IMR-90 (cell line): ENCODE measurements around the gene ASF1B. TPM values are rescaled to one million over a fixed set of nuclear protein-coding genes. Genes with fewer than 3 reads are reported as not detected.

Source experiments
- ATAC-seq: fragments of 200-7000 bp; cut with Tn5 transposase; 2 replicates; pipeline ENCODE4 v1.9.1; 2020; ENCODE audit warnings: low read depth, mild to moderate bottlenecking, moderate library complexity
- BruUV-seq: library from RNA; stranded (reverse); fragments of 400-500 nt; replicated peaks from 2 replicates; lab custom pipeline; 2021; lab: Mats Ljungman, UMichigan
- CTCF ChIA-PET: fragments of 300-600 bp; formaldehyde crosslinking; extraction: SDS; loops from one replicate; lab custom pipeline; 2021; ENCODE audit warnings: antibody characterized with exemption; lab: Yijun Ruan, JAX
- POLR2A ChIA-PET: fragments of 300-600 bp; sonication (Branson Sonifier 250); formaldehyde crosslinking; loops from one replicate; lab custom pipeline; 2022; ENCODE audit warnings: antibody characterized with exemption; ENCODE audit not compliant: unreplicated experiment; lab: Charles Lee
- DNase-seq: peaks from one replicate; pipeline ENCODE4 v3.0.0; 2013
- H2AFZ ChIP-seq: replicated peaks from 2 replicates; pipeline ENCODE3; 2013; ENCODE audit warnings: low read length, mild to moderate bottlenecking; ENCODE audit not compliant: poor library complexity
- H2AK5ac ChIP-seq: 2 replicates; pipeline ENCODE4 v1.6.1; 2013; ENCODE audit warnings: low read depth, low read length, inconsistent platforms
- H2AK9ac ChIP-seq: replicated peaks from 2 replicates; pipeline ENCODE3; 2013; ENCODE audit warnings: mild to moderate bottlenecking, low read depth, low read length, moderate library complexity; ENCODE audit not compliant: poor library complexity
- H2BK120ac ChIP-seq: 2 replicates; pipeline ENCODE4 v1.6.1; 2013; ENCODE audit warnings: low read depth, low read length, inconsistent platforms
- H2BK15ac ChIP-seq: 3 replicates; pipeline ENCODE4 v1.6.1; 2013; ENCODE audit warnings: low read depth, low read length, inconsistent platforms
- H2BK20ac ChIP-seq: 2 replicates; pipeline ENCODE4 v1.6.1; 2013; ENCODE audit warnings: low read depth, mild to moderate bottlenecking, inconsistent platforms, low read length, moderate library complexity
- H2BK5ac ChIP-seq: 2 replicates; pipeline ENCODE4 v1.6.1; 2013; ENCODE audit warnings: mild to moderate bottlenecking, low read depth, low read length, inconsistent platforms; ENCODE audit not compliant: poor library complexity, severe bottlenecking
- H3K14ac ChIP-seq: replicated peaks from 2 replicates; pipeline ENCODE4 v1.6.1; 2013; ENCODE audit warnings: low read depth, low read length, inconsistent platforms
- H3K18ac ChIP-seq: 2 replicates; pipeline ENCODE4 v1.6.1; 2013; ENCODE audit warnings: low read depth, low read length, control low read depth
- H3K23ac ChIP-seq: 2 replicates; pipeline ENCODE4 v1.6.1; 2013; ENCODE audit warnings: low read depth, low read length, inconsistent platforms
- H3K27ac ChIP-seq: 2 replicates; pipeline ENCODE4 v1.5.1; 2013; ENCODE audit warnings: mild to moderate bottlenecking, control low read depth, low read length; ENCODE audit not compliant: insufficient read depth
- H3K27me3 ChIP-seq: 2 replicates; pipeline ENCODE4 v1.6.1; 2013; ENCODE audit warnings: low read length; ENCODE audit not compliant: control insufficient read depth, insufficient read depth
- H3K36me3 ChIP-seq: 2 replicates; pipeline ENCODE4 v1.6.1; 2013; ENCODE audit warnings: low read length, mixed read lengths; ENCODE audit not compliant: control insufficient read depth, insufficient read depth
- H3K4ac ChIP-seq: 2 replicates; pipeline ENCODE4 v1.6.1; 2013; ENCODE audit warnings: low read depth, low read length, inconsistent platforms
- H3K4me1 ChIP-seq: 2 replicates; pipeline ENCODE4 v1.6.1; 2013; ENCODE audit warnings: low read length, mixed read lengths; ENCODE audit not compliant: control insufficient read depth, insufficient read depth
- H3K4me2 ChIP-seq: 2 replicates; pipeline ENCODE4 v1.6.1; 2013; ENCODE audit warnings: low read depth, mild to moderate bottlenecking, control low read depth, low read length, moderate library complexity
- H3K4me3 ChIP-seq: 2 replicates; pipeline ENCODE4 v1.5.1; 2013; ENCODE audit warnings: low read depth, mild to moderate bottlenecking, control low read depth, low read length, moderate library complexity; ENCODE audit not compliant: insufficient read depth
- H3K56ac ChIP-seq: 2 replicates; pipeline ENCODE4 v1.6.1; 2013; ENCODE audit warnings: low read length, inconsistent platforms; ENCODE audit not compliant: insufficient read depth; ENCODE audit errors: extremely low read depth
- H3K79me1 ChIP-seq, 2 experiments: 2 replicates each; pipeline ENCODE4 v1.6.1; 2013; ENCODE audit warnings: low read length in 2 of 2, inconsistent platforms in 1 of 2, low read depth in 1 of 2
- H3K9ac ChIP-seq: 2 replicates; pipeline ENCODE4 v1.6.1; 2013; ENCODE audit warnings: low read depth, low read length, control low read depth
- H3K9me1 ChIP-seq: 2 replicates; pipeline ENCODE4 v1.6.1; 2013; ENCODE audit warnings: low read length, inconsistent platforms; ENCODE audit not compliant: insufficient read depth
- H3K9me3 ChIP-seq: 2 replicates; pipeline ENCODE4 v1.6.1; 2013; ENCODE audit warnings: low read length; ENCODE audit not compliant: control insufficient read depth, insufficient read depth
- H4K20me1 ChIP-seq: 2 replicates; pipeline ENCODE4 v1.6.1; 2013; ENCODE audit warnings: low read length, inconsistent platforms; ENCODE audit not compliant: insufficient read depth
- H4K5ac ChIP-seq: 2 replicates; pipeline ENCODE4 v1.6.1; 2013; ENCODE audit warnings: mild to moderate bottlenecking, low read depth, low read length, control low read depth
- H4K8ac ChIP-seq, 2 experiments: 2 replicates each; pipeline ENCODE4 v1.6.1; 2013; ENCODE audit warnings: low read depth in 2 of 2, low read length in 2 of 2, control low read depth in 1 of 2, inconsistent platforms in 1 of 2
- H4K91ac ChIP-seq: 2 replicates; pipeline ENCODE4 v1.6.1; 2013; ENCODE audit warnings: low read depth, low read length, inconsistent platforms; ENCODE audit not compliant: insufficient read depth
- BHLHE40 ChIP-seq: fragments of 150-350 bp; IDR thresholded peaks from 2 replicates; pipeline ENCODE4 v1.6.1; 2016; ENCODE audit warnings: mild to moderate bottlenecking, low read depth, low read length
- CEBPB ChIP-seq: IDR thresholded peaks from 2 replicates; pipeline ENCODE4 v1.6.1; 2012; ENCODE audit warnings: low read depth, low read length, improper control_type of control experiment
- CHD1 ChIP-seq: IDR thresholded peaks from 2 replicates; pipeline ENCODE4 v1.6.1; 2012; ENCODE audit warnings: low read depth, low read length, improper control_type of control experiment
- MAFK ChIP-seq: IDR thresholded peaks from 2 replicates; pipeline ENCODE4 v1.6.1; 2012; ENCODE audit warnings: low read depth, low read length, improper control_type of control experiment
- NFE2L2 ChIP-seq: fragments of 150-350 bp; IDR thresholded peaks from 2 replicates; pipeline ENCODE4 v1.6.1; 2016; ENCODE audit warnings: low read depth, mild to moderate bottlenecking, low read length
- POLR2A ChIP-seq: IDR thresholded peaks from 2 replicates; pipeline ENCODE4 v1.6.1; 2012; ENCODE audit warnings: mild to moderate bottlenecking, low read depth, low read length
- RAD21 ChIP-seq: IDR thresholded peaks from 2 replicates; pipeline ENCODE4 v1.6.1; 2012; ENCODE audit warnings: low read length, improper control_type of control experiment
- RCOR1 ChIP-seq: IDR thresholded peaks from 2 replicates; pipeline ENCODE4 v1.6.1; 2012; ENCODE audit warnings: mild to moderate bottlenecking, low read length, improper control_type of control experiment; ENCODE audit not compliant: insufficient replicate concordance
- SMC3 ChIP-seq: fragments of 150-350 bp; IDR thresholded peaks from 2 replicates; pipeline ENCODE4 v1.6.1; 2016; ENCODE audit warnings: low read depth, mild to moderate bottlenecking, antibody characterized with exemption, low read length, moderate library complexity
- WGBS, 2 experiments: methylation state at CpG; one replicate each; pipeline versions ENCODE4 v1.1.5 to v1.1.7; 2013; ENCODE audit warnings: missing lambda C conversion rate in 2 of 2; ENCODE audit not compliant: insufficient read length in 1 of 2; ENCODE audit errors: extremely low coverage in 2 of 2; 5-methylcytosine and 5-hydroxymethylcytosine counted together
- dilution Hi-C: fragments of 300-500 bp; cut with HindIII; formaldehyde crosslinking; loops from one replicate; pipeline ENCODE4 v1.14.3; 2018; ENCODE audit warnings: low sequenced_read_pairs; ENCODE audit not compliant: unreplicated experiment
- in situ Hi-C: fragments of 300-500 bp; cut with MboI; formaldehyde crosslinking; loops from 3 replicates; pipeline ENCODE4 v1.14.3; 2019; ENCODE audit warnings: low sequenced_read_pairs, inconsistent platforms, mixed read lengths
- intact Hi-C: fragments of 100-400 bp; cut with micrococcal nuclease; formaldehyde crosslinking; loops from 2 replicates; pipeline ENCODE4 v1.10.0; 2022
- polyA plus RNA-seq, 3 experiments: library from polyadenylated mRNA; depleted of rRNA; stranded (reverse); fragments of >200 nt; gene quantifications; 2 replicates each; pipeline ENCODE4 v1.2.3, GENCODE V29; 2012; ENCODE audit warnings: low replicate concordance in 1 of 3
- total RNA-seq: library from RNA; depleted of rRNA; stranded (reverse); fragments of >200 nt; gene quantifications from 2 replicates; pipeline ENCODE4 v1.2.3, GENCODE V29; 2012
- TF ChIP-seq, protein P1 (sequence below): conservative IDR thresholded peaks from 2 replicates; pipeline ENCODE4 v1.5.1; 2012; ENCODE audit warnings: mild to moderate bottlenecking, low read depth, low read length, improper control_type of control experiment
- TF ChIP-seq, protein P2 (sequence below): fragments of 150-350 bp; IDR thresholded peaks from 2 replicates; pipeline ENCODE4 v1.6.1; 2016; ENCODE audit warnings: low read depth, mild to moderate bottlenecking, low read length, moderate library complexity, borderline replicate concordance

The ASF1B gene
- total and polyA plus RNA-seq, 2 of the 4 experiments (the other 2 are of a cell fraction): 10.4 to 12.1 TPM

- POLR2A ChIA-PET: no interaction called here
- TF ChIP-seq, protein P1, sequence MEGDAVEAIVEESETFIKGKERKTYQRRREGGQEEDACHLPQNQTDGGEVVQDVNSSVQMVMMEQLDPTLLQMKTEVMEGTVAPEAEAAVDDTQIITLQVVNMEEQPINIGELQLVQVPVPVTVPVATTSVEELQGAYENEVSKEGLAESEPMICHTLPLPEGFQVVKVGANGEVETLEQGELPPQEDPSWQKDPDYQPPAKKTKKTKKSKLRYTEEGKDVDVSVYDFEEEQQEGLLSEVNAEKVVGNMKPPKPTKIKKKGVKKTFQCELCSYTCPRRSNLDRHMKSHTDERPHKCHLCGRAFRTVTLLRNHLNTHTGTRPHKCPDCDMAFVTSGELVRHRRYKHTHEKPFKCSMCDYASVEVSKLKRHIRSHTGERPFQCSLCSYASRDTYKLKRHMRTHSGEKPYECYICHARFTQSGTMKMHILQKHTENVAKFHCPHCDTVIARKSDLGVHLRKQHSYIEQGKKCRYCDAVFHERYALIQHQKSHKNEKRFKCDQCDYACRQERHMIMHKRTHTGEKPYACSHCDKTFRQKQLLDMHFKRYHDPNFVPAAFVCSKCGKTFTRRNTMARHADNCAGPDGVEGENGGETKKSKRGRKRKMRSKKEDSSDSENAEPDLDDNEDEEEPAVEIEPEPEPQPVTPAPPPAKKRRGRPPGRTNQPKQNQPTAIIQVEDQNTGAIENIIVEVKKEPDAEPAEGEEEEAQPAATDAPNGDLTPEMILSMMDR: no peak
- no peak for TF ChIP-seq MAFK
- no peak for TF ChIP-seq RAD21
- no peak for TF ChIP-seq POLR2A
- TF ChIP-seq CEBPB: no peak
- no peak for TF ChIP-seq RCOR1
- TF ChIP-seq, protein P2, sequence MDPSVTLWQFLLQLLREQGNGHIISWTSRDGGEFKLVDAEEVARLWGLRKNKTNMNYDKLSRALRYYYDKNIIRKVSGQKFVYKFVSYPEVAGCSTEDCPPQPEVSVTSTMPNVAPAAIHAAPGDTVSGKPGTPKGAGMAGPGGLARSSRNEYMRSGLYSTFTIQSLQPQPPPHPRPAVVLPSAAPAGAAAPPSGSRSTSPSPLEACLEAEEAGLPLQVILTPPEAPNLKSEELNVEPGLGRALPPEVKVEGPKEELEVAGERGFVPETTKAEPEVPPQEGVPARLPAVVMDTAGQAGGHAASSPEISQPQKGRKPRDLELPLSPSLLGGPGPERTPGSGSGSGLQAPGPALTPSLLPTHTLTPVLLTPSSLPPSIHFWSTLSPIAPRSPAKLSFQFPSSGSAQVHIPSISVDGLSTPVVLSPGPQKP: no peak
- TF ChIP-seq NFE2L2: no peak
- TF ChIP-seq SMC3: no peak
- no peak for TF ChIP-seq BHLHE40
- TF ChIP-seq CHD1: no peak
- Histone ChIP-seq H3K9ac (no peak overlapping the region), H4K8ac (no peak overlapping the region), H3K23ac (no peak overlapping the region), H4K91ac (no peak overlapping the region), H3K27ac (no peak overlapping the region), H3K4me1 (no peaks in the 10 kb centered on the region), H2AFZ (no peak overlapping the region), H3K9me3 (no peaks in the 10 kb centered on the region), H3K4me2 (no peak overlapping the region), H3K14ac (no peak overlapping the region), H2AK5ac (no peak overlapping the region), H3K79me1 (no peaks in the 10 kb centered on the region), H3K56ac (no peak overlapping the region), H2BK20ac (no peak overlapping the region), H2BK120ac (no peak overlapping the region), H2BK15ac (no peak overlapping the region), H4K5ac (no peak overlapping the region), H2AK9ac (no peak overlapping the region), H3K27me3 (no peaks in the 10 kb centered on the region), H3K36me3 (no peaks in the 10 kb centered on the region), H3K9me1 (no peaks in the 10 kb centered on the region; the same call in 1 of the 2 replicates), H2BK5ac (no peak overlapping the region), H3K4me3 (no peak overlapping the region), H4K20me1 (no peaks in the 10 kb centered on the region), H3K18ac (no peak overlapping the region), H3K4ac (no peak overlapping the region)
- WGBS, 2 experiments: 91% methylated on average over 10 of the region's 23 CpGs; no CpG with 5 or more reads in 1 of the 2 experiments
- ATAC-seq: no peak
- intact Hi-C loops (no loop called here), in situ Hi-C loops (no loop called here), dilution Hi-C loops (no loop called here)
- CTCF ChIA-PET: no interaction called here
- no peak for DNase-seq
- no TSS peak for BruUV-seq
Measured at GRCh38 chr19:14177496-14178074, 41.2 kb upstream of the ASF1B start.
